PC-9 (cell line): ENCODE measurements around the gene FLAD1. TPM values are rescaled to one million over a fixed set of nuclear protein-coding genes. Genes with fewer than 3 reads are reported as not detected.

Source experiments
- BruUV-seq: library from RNA; stranded (reverse); fragments of 400-500 nt; replicated peaks from 2 replicates; lab custom pipeline; 2021; lab: Mats Ljungman, UMichigan
- CTCF ChIA-PET: fragments of 300-600 bp; sonication (Branson Sonifier 250); formaldehyde crosslinking; loops from one replicate; lab custom pipeline; 2022; ENCODE audit warnings: antibody characterized with exemption; lab: Charles Lee
- POLR2A ChIA-PET: fragments of 300-600 bp; sonication (Branson Sonifier 250); formaldehyde crosslinking; loops from one replicate; lab custom pipeline; 2022; ENCODE audit warnings: antibody characterized with exemption; ENCODE audit not compliant: unreplicated experiment; lab: Charles Lee
- DNase-seq, 2 experiments: peaks; one replicate each; pipeline versions ENCODE4 v3.0.0 to v3.0.0-alpha.2; 2015 to 2022; ENCODE audit warnings: mixed read lengths in 1 of 2
- H2AFZ ChIP-seq: fragments of 200-600 bp; sonication (generic); 2 replicates; pipeline ENCODE4 v1.8.1; 2017; ENCODE audit warnings: antibody characterized with exemption
- H3F3A ChIP-seq: fragments of 200-600 bp; sonication (generic); 2 replicates; pipeline ENCODE4 v1.8.1; 2017; ENCODE audit warnings: antibody characterized with exemption, mild to moderate bottlenecking, low read depth; ENCODE audit not compliant: insufficient read depth
- H3K27ac ChIP-seq: fragments of 200-600 bp; sonication (generic); 2 replicates; pipeline ENCODE4 v1.6.1; 2016; ENCODE audit warnings: mixed run types
- H3K27me3 ChIP-seq: fragments of 200-600 bp; sonication (generic); 2 replicates; pipeline ENCODE4 v1.6.1; 2016; ENCODE audit warnings: low read depth, mixed run types; ENCODE audit not compliant: insufficient read depth
- H3K36me3 ChIP-seq: fragments of 200-600 bp; sonication (generic); 2 replicates; pipeline ENCODE4 v1.6.1; 2016; ENCODE audit warnings: low read depth, mixed run types
- H3K4me1 ChIP-seq: fragments of 200-600 bp; sonication (generic); replicated peaks from 2 replicates; pipeline ENCODE4 v1.6.1; 2016; ENCODE audit warnings: mixed run types; ENCODE audit not compliant: insufficient read depth
- H3K4me2 ChIP-seq: fragments of 200-600 bp; sonication (generic); 2 replicates; pipeline ENCODE4 v1.6.1; 2017; ENCODE audit warnings: mixed run types
- H3K4me3 ChIP-seq: fragments of 200-600 bp; sonication (generic); 2 replicates; pipeline ENCODE4 v1.6.1; 2016; ENCODE audit warnings: mixed run types
- H3K79me2 ChIP-seq: fragments of 200-600 bp; sonication (generic); 2 replicates; pipeline ENCODE4 v1.6.1; 2017; ENCODE audit warnings: low read depth, mixed run types
- H3K9me2 ChIP-seq: fragments of 200-600 bp; sonication (generic); 2 replicates; pipeline ENCODE4 v1.8.1; 2017; ENCODE audit warnings: mild to moderate bottlenecking; ENCODE audit not compliant: insufficient read depth
- H3K9me3 ChIP-seq: fragments of 200-600 bp; sonication (generic); 2 replicates; pipeline ENCODE4 v1.8.1; 2016; ENCODE audit warnings: low read depth; ENCODE audit not compliant: insufficient read depth
- H4K20me1 ChIP-seq: fragments of 200-600 bp; sonication (generic); 2 replicates; pipeline ENCODE4 v1.8.1; 2017; ENCODE audit not compliant: insufficient read depth
- EZH2 ChIP-seq: fragments of 200-600 bp; sonication (generic); IDR thresholded peaks from 2 replicates; pipeline ENCODE4 v1.8.0; 2017; ENCODE audit warnings: antibody characterized with exemption, low read depth
- intact Hi-C: fragments of 100-400 bp; cut with micrococcal nuclease; formaldehyde crosslinking; loops from one replicate; pipeline ENCODE4 v1.10.0; 2022; ENCODE audit not compliant: unreplicated experiment
- total RNA-seq: library from RNA; stranded (reverse); gene quantifications from 2 replicates; pipeline ENCODE4 v1.2.3, GENCODE V29; 2021
- TF ChIP-seq, protein P1 (sequence below): fragments of 200-600 bp; sonication (generic); conservative IDR thresholded peaks from 2 replicates; pipeline ENCODE4 v1.6.1; 2017; ENCODE audit warnings: mixed run types, antibody characterized with exemption, mild to moderate bottlenecking, moderate library complexity

The FLAD1 gene
- total RNA-seq, 1 experiment from 2014 or later = 54.2 TPM

DNA sequence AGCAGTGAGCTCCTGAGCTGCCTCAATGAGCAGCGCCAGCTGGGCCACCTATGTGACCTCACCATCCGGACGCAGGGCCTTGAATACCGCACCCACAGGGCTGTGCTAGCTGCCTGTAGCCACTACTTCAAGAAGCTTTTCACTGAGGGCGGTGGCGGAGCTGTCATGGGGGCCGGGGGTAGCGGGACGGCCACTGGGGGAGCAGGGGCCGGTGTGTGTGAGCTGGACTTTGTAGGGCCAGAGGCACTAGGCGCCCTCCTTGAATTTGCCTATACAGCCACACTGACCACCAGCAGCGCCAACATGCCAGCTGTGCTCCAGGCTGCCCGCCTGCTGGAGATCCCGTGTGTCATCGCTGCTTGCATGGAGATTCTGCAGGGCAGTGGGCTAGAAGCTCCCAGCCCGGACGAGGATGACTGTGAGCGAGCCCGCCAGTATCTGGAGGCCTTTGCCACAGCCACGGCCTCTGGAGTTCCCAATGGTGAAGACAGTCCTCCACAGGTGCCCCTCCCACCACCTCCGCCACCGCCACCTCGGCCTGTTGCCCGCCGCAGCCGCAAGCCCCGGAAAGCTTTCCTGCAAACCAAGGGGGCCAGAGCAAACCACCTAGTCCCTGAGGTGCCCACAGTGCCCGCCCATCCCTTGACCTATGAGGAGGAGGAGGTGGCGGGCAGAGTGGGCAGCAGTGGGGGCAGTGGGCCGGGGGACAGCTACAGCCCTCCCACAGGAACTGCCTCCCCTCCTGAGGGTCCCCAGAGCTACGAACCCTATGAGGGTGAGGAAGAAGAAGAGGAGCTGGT is 31.8 kb downstream of the FLAD1 start:
- Histone ChIP-seq H3K4me3 (no peak overlapping the region), H3K79me2 (peaks cover 4% of the 10 kb centered on the region; the same call in 1 of the 2 replicates), H3F3A (peaks cover 37% of the 10 kb centered on the region), H4K20me1 (peaks cover 23% of the 10 kb centered on the region), H3K9me2 (no peaks in the 10 kb centered on the region), H3K36me3 (no peaks in the 10 kb centered on the region), H3K4me1 (peaks cover 28% of the 10 kb centered on the region), H3K4me2 (no peak overlapping the region), H2AFZ (no peak overlapping the region), H3K9me3 (no peaks in the 10 kb centered on the region), H3K27ac (no peak overlapping the region), H3K27me3 (no peaks in the 10 kb centered on the region)
- intact Hi-C loops = no loop called here
- ChIA-PET CTCF (interaction anchor here (0.5 kb wide), 1 partner anchor 68 kb away, joined by 7 read pairs; no protein-coding TSS in a partner anchor), POLR2A (no interaction called here)
- no TSS peak for BruUV-seq
- TF ChIP-seq EZH2 = no peak
- no peak for DNase-seq

DNA sequence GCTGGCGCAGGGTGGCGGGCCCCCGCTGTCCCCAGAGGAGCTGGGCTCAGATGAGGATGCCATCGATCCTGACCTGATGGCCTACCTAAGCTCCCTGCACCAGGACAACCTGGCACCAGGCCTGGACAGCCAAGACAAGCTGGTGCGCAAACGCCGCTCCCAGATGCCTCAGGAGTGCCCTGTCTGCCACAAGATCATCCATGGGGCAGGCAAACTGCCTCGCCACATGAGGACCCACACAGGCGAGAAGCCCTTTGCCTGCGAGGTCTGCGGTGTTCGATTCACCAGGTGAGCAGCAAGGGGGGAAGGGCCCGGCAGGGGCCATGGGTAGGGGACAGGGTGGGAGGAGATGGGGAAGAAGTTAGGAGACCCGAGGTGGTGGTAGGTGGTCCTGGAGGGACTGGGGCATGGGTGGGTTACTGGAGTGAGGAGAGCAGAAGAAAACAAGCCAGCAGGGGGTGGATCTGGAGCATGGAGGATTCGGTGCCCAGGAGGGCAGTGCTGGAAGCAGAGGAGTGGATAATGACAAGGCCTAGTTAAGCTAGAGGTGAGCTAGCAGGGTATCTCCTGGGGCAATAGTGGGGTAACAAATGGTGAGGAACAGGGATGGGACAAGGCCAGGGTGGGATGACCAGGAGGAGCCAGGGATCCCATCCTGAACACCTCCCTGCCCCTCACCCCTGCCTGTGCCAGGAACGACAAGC is 32.5 kb downstream of the FLAD1 start:
- CTCF ChIA-PET = no interaction called here
- POLR2A ChIA-PET = interaction anchor here (0.6 to 0.7 kb wide), 2 partner anchors 10 to 12 kb away, joined by 4 to 5 read pairs; no protein-coding TSS in a partner anchor

DNA sequence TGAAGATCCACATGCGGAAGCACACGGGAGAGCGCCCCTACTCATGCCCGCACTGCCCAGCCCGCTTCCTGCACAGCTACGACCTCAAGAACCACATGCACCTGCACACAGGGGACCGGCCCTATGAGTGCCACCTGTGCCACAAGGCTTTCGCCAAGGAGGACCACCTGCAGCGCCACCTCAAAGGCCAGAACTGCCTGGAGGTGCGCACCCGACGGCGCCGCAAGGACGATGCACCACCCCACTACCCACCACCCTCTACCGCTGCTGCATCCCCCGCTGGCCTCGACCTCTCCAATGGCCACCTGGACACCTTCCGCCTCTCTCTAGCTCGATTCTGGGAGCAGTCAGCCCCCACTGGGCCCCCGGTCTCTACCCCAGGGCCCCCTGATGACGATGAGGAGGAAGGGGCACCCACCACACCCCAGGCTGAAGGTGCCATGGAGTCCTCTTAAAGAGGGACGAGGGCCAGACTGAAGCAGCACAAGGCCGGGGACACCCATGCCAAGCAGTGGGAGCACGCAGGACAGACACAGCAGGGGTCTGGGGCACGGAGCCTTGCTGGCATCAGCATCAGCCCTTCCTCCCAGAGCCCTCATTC is 33.2 kb downstream of the FLAD1 start:
- BruUV-seq = no TSS peak
- Histone ChIP-seq H3K9me2 (no peaks in the 10 kb centered on the region), H3K9me3 (no peaks in the 10 kb centered on the region), H3K27me3 (no peaks in the 10 kb centered on the region), H3K36me3 (no peaks in the 10 kb centered on the region), H4K20me1 (peaks cover 17% of the 10 kb centered on the region), H3K79me2 (peaks cover 4% of the 10 kb centered on the region; the same call in 1 of the 2 replicates), H3K27ac (peak overlapping the region; percentile 53), H3K4me2 (no peak overlapping the region), H3K4me3 (no peak overlapping the region), H2AFZ (no peak overlapping the region), H3K4me1 (peaks cover 28% of the 10 kb centered on the region), H3F3A (peaks cover 37% of the 10 kb centered on the region)
- POLR2A ChIA-PET = interaction anchor here (0.6 to 0.7 kb wide), 3 partner anchors 9 to 76 kb away, joined by 4 to 5 read pairs (median 4); no protein-coding TSS in a partner anchor
- intact Hi-C loops = loop anchor here (2.0 kb wide), 3 partner anchors 28 to 56 kb away; partner anchors contain the start of genes PYGO2 and SHC1
- DNase-seq = no peak
- CTCF ChIA-PET = interaction anchor here (1.0 to 1.5 kb wide), 2 partner anchors 14 to 46 kb away, joined by 7 to 17 read pairs; partner anchors contain the start of genes SHC1 and ZBTB7B
- no peak for TF ChIP-seq EZH2
- TF ChIP-seq, protein P1, sequence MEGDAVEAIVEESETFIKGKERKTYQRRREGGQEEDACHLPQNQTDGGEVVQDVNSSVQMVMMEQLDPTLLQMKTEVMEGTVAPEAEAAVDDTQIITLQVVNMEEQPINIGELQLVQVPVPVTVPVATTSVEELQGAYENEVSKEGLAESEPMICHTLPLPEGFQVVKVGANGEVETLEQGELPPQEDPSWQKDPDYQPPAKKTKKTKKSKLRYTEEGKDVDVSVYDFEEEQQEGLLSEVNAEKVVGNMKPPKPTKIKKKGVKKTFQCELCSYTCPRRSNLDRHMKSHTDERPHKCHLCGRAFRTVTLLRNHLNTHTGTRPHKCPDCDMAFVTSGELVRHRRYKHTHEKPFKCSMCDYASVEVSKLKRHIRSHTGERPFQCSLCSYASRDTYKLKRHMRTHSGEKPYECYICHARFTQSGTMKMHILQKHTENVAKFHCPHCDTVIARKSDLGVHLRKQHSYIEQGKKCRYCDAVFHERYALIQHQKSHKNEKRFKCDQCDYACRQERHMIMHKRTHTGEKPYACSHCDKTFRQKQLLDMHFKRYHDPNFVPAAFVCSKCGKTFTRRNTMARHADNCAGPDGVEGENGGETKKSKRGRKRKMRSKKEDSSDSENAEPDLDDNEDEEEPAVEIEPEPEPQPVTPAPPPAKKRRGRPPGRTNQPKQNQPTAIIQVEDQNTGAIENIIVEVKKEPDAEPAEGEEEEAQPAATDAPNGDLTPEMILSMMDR = no peak

More for the DNA sequence above, 32.5 kb downstream of the FLAD1 start:
- Histone ChIP-seq H3K4me2 (no peak overlapping the region), H3K4me3 (no peak overlapping the region), H3K27ac (no peak overlapping the region), H3F3A (peaks cover 37% of the 10 kb centered on the region), H4K20me1 (peaks cover 23% of the 10 kb centered on the region), H3K27me3 (no peaks in the 10 kb centered on the region), H2AFZ (no peak overlapping the region), H3K4me1 (peaks cover 28% of the 10 kb centered on the region), H3K36me3 (no peaks in the 10 kb centered on the region), H3K9me2 (no peaks in the 10 kb centered on the region), H3K79me2 (peaks cover 4% of the 10 kb centered on the region; the same call in 1 of the 2 replicates), H3K9me3 (no peaks in the 10 kb centered on the region)
- intact Hi-C loops = loop anchor here (2.0 kb wide), 3 partner anchors 29 to 55 kb away; partner anchors contain the start of genes PYGO2 and SHC1
- BruUV-seq = no TSS peak
- TF ChIP-seq, protein P1 = no peak
- TF ChIP-seq EZH2 = no peak
- DNase-seq = no peak
